Amygdala (tissue), 56 donors: ENCODE data around the gene SH3BP2.

Experiments used
- DNase-seq, 56 donors: peaks; one replicate each; lab custom pipeline; 2025; lab: John Stamatoyannopoulos, UW

Gene SH3BP2

DNA sequence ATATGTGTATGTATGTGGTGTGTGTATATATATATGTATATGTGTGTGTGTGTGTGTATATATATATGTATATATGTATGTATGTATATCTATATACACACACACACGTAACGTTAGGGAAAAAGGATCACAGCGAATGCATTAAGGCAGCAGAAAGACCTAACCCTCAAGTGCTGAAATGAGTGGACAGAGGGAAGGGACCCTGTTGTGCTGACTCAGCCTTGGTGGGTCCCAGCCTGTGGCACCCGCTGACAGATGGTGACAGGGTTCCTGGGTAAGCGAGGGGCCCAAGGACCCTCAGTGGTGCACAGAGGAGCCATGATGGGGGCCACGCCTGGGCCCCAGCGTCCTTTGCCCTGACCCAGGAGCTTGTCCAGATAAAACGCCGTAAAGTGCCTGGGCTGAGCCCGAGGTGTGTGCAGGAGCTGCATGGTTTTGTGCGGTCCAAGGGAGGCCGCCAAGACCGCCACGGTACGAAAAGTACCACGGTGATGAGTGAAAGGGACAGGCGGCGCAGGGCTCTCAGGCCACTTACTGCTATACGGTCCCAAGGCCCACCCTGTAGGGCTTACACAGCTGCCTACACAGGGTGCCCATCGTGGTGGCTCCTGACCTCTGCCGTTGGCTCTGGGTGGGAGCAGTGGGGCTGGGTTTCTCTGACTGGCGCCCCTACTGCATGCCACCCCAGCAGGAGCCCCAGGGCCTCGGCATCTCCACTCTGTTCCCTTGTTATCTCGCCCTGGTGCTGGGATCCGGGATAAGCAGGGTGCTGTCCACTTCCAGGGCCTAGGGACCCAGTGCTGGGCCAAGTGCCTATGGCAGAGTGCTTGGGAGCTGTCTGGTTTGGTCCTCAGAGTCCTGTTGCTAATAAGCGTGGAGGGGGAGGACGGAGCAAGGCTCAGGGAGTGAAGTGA, 10.0 kb downstream of the SH3BP2 start:
- DNase-seq = no peak

DNA sequence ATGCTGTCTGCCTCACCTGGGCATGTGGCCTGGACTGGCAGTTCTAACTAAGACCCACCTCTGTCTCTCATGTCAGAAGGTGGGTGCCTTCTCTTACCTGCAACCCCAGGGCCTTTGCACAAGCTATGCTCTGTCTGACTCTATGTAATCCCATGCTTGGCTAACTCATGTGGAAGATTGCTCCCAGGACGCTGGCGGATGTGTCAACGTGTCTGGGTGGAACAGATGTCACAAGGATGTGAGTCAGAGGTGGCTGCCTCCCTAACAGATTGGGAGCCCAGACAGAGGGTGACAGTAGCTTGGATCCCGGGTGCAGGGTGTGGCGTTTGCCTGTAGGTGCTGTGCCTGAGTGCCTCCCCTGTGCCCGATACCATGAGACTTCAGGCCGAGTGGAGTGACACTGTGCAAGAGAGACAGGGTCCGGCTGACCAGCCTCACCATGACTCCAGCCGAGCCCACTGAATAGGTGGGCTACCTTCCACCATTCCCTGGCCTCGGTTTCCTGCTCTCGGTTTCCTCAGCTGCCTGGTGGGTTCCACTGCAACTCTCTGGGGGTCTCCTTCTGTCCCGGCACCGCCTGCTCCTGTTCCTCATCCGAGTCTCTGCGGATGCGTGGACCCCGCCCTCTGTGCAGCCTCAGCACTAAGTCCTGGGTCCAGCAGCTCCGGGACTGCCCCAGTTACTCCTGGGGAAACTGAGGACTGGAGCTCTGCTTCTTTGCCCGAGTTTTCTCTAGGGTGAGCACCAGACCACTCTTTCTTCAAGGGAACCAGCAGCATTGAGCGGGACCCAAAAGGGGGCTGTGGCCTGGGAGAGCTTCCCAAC, 11.0 kb downstream of the SH3BP2 start:
- DNase-seq = no peak

DNA sequence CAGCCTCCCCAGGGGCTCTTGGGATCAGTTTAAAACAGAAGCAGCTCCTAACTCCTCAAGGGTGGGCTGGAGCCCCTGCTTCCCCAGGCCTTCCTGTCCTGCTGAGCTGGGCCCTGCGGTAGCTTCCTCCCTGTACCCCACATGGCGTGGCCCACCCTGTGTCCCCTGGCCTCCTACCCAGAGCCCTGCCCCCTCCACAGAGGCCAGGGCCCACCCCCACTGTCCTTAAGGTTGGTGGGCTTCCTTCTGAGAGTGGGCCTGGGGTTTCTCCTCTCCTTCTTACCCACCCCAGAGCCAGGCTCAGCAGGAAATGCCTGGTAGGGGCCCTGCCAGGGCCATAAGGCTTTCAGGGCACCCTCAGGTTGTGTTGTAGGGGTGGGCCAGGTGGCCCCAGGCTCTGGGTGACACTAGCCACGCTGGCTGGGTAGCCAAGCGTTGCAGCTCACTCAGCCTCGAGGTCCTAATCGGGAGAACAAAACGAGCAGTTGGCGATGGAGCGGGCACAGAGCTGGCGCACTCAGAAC, 11.6 kb downstream of the SH3BP2 start:
- no peak for DNase-seq

DNA sequence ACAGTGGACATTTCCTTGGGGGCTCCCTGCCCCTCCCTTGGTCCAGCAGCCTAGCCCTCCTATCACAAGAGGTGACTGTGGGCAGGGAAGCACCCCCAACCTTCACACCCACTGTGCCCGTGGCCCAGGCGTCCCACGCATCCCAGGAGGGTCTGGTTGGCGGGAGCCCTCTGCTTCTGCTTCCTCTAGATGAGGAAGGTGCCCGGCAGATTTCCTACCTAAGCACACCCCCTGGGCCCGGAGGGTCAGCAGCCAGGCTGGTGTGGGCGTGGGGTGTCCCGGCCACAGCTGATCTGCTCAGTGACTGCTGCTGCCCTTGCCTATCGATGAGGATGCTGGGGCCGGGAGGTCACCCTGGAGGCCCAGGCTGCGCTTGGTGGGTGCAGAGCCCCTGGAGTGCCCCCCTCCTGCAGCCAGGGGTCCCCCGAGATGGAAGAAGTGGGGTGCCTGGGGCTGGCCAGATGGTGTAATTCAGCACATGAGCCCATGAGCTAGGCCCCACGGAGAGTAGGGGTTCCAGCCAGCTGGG, 12.2 kb downstream of the SH3BP2 start:
- no peak for DNase-seq

DNA sequence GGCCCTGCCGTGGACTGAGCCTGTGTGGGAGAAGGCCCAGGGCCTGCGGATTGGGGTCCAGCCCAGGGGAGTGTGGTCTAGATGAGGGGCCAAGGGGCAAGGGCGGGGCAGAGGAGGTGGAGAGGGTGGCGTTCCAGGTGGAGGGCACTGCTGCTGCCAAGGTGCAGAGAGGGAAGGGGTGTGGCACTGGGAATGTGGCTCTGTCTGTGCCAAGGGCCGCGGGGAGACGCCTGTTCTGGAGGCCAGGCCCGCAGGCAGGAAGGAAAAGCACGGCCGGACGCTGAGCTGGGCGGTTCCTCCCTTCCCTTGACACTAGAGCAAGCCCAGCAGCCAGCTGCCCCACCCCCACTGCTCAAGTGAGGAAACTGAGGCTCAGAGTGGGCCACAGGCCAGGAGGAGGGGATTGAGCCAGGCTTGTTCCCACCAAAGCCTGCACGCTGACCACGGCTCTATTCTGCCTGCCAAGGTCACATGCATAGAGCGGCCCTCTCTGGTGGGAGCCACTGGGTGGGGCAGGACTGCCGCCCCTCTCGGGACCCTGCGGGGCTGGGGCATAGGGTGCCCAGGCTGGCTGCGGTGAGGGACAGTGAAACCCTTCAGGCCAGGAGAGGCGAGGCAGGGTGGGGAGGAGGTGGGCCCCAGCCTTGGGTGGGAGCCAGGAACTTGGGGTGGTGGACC, 13.0 kb downstream of the SH3BP2 start:
- no peak for DNase-seq

DNA sequence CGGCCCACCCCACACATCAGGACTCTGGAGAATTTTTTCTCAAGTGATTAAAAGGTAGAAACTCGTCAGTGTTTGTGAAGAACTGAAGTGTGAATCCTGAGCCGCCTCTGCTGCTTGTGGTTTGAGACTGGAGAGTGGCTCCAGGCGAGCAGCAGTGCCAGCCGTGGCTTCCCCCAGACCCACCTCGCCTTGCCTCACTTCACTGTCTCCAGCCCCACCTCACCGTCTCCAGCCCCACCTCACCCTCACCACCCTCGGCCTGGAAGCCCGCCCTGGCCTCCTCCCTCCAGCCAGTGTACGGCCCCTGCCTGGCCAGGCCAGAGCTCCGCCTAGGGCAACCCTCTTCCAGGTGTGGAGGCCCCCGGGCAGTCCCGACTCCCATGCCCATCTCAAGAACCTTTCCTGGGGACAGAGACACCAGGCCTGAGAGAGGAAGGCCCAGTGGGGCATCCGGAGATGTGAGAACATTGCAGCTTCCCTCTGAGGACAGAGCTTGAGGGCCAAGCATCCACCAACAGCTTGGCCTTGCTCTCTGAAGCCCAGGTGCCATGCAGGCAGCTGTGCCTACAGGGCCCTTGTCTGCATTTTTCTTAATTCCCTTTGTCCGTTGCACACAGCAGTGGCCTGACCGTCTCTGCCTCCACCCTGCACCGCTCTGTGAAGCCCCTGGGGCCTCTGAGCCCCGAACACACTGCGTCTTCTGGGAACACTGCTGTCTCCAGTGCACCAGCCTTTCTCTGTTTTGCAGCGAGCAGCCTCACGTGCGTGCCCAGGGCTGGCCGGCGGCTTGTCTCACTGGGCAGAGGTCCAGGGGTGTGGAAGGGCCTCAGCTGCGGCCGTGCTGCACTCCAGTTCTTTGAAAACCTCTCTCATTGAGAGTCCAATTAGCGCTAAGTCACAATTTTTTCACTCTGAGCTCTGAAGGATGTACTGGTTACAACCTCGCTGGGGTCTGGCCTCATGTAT, 13.8 kb downstream of the SH3BP2 start:
- DNase-seq = peak in 26 of 56 donors; percentile 9 to 71 (median 48)

DNA sequence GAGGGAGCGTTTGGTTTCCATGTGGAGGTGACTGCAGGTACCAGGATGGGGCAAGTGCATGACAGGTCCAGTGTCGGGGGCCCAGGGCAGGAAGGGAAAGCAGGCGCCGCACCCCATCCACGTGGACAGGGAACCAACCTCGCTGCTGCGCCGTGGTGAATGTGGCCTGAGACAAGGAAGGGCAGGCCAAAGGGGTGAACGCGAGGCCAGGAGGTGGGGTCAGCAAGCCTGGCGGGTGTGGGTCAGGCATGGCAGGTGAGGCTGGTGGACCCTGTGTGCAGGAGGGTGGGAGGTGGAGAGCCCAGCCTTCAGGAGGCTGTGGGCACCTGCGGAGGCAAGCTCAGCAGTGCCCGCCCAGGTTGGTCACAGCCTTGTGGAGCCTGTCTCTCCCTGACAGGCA, 14.7 kb downstream of the SH3BP2 start:
- no peak for DNase-seq

DNA sequence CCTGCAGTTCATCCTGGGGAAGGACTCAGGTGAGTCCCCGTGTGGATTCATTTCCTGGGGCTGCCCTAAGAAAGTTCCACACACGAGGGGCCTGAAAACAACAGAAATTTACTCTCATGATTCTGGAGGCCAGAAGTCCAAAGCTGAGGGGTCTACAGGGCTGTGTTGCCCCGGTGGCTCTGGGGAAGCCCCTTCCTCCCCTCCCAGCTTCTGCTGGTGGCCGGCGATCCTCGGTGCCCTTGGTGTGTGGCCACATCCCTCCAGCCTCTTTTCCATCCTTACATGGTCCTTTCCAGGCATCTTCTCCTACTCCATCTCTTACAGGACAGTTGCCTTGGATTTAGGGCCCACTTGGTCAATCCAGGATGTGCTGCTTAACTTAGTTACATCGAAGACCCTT, 15.1 kb downstream of the SH3BP2 start:
- no peak for DNase-seq

DNA sequence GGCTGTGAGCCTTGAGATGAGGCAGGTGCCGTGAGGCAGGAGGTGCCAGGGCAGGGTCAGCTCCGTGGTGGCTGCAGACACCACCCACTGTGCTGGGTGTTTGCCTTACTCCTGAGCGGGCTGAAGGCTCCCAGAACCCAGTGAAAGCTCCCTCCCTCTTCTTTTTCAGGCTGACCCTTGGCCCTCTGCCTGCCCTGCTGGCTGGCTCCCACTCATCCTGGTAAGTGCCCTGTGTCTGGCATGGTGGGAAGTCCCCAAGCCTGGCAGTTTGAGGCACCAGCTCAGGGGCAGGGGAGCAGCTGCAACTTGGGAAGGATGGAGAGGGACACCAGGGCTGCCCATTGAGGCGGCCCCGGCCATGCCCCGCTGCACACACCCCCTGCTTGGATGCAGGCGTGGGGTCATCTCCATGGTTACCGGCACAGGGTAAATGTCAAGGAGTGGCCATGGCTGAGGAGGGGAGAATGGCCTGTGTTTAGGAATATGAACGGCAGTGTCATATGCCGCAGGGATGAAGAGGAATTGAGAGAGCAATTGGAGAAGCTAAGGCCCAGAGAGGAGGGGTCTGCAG, 16.8 kb downstream of the SH3BP2 start:
- DNase-seq = peak in 10 of 56 donors; percentile 19 to 50 (median 34)

DNA sequence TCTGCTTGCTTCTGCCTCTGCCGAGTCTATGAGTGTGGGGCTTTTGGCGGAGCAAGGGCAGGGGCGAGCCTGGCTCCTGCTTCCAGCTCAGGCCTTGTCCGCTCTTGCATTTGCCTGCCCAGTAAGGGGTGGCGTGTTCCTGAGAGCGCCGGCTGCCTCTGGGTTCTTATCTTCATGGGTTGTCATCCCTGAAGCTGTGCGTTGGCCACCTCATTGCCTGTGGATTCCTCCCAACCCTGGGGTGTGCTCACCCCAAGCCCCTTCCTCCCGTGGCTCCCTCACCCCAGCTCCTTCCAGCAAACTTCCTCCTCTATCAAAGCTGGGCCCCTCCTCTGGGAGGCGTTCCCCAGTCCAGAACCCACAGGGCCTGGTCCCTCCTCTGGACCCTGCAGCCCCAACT, 17.5 kb downstream of the SH3BP2 start:
- no peak for DNase-seq

DNA sequence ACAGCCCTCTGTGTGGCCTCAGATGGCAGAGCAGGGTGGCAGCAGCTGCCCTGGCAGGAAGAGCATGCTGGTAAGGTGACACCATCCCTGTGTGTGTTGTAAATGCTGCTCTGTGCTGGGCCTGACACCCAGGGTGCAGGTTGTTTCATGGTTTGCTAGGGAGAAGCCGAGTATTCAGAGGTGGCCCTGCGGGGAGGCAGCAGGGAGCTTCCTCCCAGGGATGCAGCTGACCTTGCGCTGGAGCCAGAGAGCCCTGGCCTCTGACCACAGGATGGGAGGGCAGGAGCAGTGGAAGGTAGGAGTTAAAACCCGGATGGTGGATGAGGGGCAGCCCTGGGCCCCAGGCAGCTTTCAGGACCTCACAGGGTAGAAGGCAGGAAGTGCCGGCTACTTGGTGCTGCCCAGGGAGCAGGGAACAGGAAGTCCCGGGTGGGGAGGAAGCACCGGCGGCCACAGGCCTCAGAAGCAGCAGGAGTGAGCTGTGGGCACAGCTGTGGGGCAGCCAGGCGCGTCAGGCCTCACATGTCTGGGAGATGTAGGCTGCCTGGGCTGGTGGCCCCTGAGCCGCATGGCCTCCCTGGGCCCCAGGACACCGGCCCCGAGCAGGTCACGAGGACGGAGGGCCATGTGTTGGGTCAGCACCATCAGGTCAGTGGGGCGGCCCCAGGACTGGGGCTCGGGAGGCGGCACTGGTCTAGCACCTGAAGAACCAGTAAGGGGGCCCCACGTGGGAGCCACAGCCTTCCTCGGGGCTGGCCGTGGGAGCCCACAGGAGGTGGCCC, 19.1 kb downstream of the SH3BP2 start:
- peak in 24 of 56 donors; percentile 20 to 68 (median 38) for DNase-seq

DNA sequence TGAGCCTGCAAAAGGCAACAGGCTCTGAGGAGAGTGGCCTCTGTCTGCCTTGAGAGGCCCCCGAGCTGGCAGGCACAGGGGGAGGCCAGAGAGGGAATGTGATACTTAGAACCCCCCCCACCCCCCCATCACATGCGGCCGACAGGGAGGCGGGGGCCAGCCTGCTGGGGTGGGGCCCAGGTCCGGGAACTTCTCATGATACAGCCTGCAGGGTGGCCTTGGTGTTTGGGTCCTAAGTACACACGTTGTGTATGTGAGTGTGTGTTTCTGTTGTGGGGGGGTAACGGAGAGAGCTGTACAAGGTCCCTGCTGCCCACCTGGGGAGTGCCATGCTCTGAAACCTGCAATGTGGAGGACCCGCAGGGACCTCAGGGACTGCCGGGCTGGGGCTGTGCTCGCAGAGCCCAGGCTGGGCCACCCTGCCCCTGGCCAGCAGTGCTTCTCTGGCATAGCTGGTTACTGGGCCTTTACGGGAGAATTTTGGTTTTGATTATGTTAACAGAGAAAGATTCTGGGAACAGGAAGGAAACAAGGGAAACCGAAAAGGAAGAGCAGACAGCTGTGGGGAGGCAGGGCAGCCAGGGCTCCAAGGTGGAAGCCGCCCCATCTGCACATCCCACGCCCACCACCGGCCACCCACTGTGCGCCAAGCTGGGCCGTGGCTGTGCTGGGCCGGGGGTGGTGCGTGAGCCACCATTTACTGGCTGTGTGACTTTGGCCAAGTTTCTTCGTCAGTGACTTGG, 19.9 kb downstream of the SH3BP2 start:
- no peak for DNase-seq

DNA sequence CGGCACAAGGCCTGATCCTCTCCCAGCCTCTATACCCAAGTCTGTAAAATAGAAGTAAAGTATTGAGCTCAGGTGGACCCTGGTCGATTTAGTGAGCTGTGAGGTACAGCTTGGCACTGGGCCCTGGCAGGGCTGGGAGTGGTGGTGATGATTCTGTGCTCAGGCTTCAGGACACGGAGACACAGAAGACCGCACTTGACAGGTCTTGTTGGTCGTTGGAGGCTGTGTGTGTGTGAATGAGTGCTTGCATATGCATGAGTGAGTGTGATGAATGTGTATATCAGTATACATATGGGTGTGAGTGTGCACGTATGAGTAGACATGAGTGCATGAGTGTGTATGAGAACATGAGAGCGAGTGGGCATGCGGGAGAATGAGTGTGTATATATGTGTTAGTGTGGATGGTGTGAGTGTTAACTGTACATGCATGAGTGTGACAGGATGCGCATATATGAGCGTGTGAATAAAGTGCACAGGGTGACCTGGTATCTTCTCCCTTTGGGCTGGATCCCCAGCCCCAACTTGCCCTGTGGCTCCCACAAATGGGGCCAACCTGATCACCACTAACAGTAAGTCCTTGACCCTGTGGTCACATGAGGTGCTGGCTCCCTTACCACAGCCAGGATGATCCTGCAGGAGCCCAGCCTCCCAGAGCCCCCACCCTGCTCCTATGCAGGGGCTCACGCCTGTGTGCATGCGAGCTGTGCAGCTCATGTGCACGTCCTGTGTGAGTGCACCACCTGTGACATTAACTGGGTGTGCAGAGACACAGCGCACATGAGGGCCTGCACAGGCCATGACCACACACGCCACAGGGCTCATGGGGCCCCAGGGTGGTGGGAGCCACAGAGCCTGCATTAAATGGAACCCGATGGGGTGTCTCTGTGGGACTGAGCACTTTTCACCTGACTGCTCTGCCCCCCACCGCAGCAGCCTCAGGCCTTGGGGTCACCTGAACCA, 20.8 kb downstream of the SH3BP2 start:
- no peak for DNase-seq

DNA sequence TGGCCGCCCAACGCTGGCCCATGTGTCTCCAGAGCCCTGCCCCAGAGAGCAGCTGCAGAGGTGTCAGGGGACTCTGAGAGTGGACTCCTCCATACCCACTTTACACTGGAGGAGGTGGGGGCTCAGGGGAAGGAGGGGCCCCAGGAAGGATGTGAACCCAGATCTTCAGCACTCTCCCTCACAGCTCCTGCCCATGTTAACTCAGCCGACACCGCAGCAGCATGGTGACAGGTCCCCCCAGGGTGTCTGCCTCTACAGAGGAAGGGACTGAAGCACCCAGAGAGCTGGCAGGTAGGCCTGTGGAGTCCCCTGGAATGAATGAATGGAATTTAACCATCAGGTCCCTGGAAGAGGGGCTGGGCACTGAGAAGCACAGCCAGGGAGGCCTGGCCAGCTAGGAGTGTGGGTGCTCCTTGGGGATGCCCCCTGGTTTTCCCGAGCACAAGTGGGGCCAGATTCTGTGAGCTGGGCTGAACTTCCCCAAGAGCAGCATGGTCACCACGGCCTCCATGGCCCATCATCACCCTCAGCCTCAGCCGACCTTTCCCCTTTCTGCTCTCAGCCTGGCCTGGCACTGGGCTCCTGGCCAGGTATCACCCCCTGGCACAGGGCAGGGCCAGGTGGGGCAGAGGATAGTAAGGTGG, 21.9 kb downstream of the SH3BP2 start:
- no peak for DNase-seq

DNA sequence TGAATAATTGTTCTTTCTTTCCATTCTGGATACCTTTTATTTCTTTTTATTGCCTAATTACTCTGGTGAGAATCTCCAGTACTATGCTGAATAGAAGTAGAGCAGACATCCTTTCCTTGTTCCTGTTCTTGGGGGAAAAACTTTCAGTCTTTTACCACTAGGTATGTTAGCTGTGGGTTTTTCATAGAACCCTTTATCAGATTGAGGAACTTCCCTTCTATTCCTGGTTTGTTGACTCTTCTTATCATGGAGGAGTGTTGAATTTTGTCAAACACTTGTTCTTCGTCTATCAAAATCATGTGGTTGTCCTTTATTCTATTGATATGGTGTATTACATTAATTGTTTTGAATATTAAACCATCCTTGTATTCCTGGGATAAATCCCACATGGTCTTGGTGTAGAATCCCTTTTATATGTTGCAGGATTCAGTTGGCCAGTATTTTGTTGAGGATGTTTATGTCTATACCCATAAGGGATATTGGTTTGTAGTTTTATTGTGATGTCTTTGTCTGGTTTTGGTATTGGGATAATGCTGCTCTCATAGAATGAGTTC, 23.6 kb downstream of the SH3BP2 start:
- DNase-seq = no peak
